HG03108 (cell line): ENCODE data around the gene PTPN4.
"Not testable (repeated sequence)": the region's sequence is repeated elsewhere in the genome, so short reads cannot be mapped to it uniquely, and the experiment has no call there.

Source experiments
- ATAC-seq: cut with Tn5 transposase; IDR thresholded peaks from one replicate; pipeline ENCODE4 v1.9.1; 2021; ENCODE audit warnings: moderate library complexity; ENCODE audit not compliant: unreplicated experiment

PTPN4 gene

GRCh38 chr2:119764832-119765231 lies 5.1 kb downstream of the PTPN4 start:
- ATAC-seq = no peak

DNA sequence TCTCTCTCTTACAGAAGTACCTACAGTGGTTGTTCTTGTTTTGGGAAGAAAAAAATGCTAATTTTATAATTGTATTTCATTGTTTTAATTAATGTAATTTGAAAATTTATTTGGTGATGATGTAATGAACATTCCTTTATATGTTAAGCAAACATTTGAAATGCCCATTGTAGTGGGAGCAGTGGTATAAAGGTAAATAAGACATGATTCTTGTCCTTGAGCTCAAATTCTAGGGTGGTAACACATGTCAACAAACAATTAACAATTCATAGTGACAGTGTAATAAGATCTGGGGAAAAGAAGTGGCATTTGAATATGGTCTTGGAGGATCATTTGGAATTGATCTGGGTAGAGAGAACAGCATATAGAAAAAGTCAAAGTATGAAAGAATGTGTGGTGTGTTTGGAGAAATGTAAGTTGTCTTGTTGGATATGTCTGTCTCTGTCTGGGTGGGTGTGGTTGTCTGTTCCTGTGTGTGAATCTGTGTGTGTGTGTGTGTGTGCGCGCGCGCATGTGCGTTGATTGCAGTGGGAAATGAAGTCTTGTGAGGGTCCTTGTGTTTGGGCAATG lies 5.8 kb downstream of the PTPN4 start:
- no peak for ATAC-seq

DNA sequence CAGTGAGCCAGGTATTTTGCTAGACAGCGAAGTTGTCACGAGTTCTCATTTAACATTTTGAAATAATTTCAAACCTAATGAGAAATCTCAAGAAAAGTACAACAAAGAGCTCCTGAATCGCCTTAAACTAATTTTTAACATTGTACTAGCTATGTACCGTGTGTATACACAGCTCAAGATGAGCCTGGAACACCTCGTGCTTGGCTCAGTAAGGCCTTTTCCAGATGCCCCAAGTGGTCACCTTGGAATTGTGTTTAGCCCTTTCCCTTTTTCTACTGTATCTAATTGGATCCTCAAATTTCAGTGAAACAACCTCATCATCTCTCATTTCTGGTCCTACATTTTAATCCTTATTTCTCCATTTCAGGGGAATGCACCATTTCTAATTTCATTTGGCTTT lies 7.2 kb downstream of the PTPN4 start:
- ATAC-seq = no peak

DNA sequence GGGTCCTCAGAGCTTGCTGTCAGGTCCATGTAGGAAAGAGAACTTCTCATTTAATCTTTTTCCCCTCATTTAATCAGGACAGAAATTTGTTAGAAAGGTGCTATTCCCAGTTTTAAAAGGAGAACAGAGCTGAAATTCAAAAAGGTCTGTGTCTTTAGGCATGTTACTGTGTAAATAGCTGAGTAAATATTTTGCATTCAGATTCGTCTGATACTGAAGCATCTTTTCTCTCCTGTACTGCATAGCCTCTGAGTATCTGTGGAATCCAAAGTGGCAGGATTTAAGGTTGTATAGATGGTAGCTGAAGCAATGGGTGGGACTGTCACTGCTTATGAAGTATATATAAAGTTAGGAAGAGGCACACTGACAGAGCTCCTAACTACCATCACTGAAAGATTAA lies 9.0 kb downstream of the PTPN4 start:
- no peak for ATAC-seq

DNA sequence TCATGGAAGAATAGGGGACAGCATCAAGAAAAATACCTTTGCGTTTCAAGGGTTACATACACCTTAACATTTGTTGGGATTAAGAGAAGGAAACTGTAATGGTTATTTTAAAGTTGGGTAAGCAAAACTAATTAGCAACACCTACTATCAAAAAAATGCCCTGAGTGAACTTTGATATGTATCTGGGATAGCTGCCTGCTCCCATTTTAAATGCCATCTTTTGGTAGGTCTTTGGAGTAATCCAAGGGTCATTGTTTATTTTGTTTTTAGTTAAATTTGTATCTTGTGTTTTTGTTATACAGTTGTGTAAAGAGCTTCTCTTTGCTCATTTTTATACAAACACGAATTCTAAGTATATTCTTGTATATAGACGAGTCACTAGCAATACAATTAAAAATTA lies 9.9 kb downstream of the PTPN4 start:
- ATAC-seq = no peak

DNA sequence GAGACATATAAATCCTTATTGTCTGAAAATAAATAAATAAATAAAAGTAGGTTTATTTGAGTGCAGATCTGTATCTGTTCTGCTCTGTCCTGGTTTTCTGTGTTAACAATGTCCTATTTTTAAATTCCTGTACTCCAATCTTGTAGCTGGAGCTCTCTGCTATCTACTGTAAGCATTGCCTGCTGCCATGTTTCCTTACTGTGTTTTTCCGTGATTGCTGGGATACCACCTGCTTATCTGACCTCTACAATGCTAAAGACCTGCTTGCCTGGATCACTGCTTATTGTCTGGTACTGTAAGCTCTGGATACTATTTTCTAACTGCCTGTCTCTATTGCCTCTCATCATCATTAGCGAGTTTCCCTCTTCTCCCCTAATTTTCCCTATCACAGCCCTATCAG lies 11.6 kb downstream of the PTPN4 start:
- ATAC-seq = no peak

GRCh38 chr2:119772128-119772527 lies 12.4 kb downstream of the PTPN4 start:
- ATAC-seq = no peak

GRCh38 chr2:119772767-119773166 lies 13.0 kb downstream of the PTPN4 start:
- no peak for ATAC-seq

GRCh38 chr2:119774026-119774425 lies 14.3 kb downstream of the PTPN4 start:
- no peak for ATAC-seq

DNA sequence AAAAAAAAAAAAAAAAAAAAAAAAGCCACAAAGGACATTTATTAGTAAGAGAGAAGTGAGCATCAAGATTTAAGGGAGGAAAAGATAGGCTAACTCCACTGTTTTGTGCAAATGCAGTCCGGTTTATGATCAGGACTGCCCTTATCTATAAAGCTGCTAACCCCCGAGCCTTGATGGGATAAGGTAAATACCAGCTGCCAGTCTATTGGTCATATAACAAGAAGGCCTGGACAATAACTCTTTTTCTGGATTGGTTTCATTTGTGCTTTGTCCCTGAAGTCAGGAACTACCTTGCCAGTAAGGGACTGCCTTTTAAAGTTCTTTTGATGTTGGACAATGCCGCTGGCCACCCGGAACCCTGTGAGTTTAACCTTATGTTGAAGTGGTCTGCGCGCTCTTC lies 15.4 kb downstream of the PTPN4 start:
- ATAC-seq = no peak

DNA sequence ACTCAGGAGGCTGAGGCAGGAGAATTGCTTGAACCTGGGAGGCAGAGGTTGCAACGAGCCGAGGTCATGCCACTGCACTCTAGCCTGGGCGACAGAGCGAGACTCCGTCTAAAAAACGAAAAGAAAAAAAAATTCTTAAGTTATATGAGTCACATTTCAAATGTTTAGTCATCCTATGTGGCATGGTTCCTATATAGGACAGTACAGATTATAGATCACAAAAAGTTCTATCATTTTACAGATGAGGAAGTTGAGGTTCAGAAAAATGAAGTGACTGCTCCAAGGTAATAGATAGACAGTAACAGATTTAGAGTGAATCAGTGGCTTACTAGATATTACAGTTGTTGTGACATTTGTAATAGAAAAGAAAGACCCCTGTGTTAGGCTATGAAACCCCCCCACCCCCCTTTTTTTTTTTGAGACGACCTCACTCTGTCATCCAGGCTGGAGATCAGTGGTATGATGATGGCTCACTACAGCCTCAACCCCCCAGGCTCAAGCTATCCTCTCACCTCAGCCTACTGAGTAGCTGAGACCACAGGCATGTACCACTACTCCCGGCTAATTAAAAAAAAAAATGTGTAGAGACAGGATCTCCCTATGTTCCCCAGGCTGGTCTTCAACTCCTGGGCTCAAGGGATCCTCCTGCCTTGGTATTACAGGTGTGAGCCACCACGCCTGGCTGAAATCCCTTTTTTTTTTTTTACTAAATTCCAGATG lies 22.7 kb downstream of the PTPN4 start:
- ATAC-seq = no peak

DNA sequence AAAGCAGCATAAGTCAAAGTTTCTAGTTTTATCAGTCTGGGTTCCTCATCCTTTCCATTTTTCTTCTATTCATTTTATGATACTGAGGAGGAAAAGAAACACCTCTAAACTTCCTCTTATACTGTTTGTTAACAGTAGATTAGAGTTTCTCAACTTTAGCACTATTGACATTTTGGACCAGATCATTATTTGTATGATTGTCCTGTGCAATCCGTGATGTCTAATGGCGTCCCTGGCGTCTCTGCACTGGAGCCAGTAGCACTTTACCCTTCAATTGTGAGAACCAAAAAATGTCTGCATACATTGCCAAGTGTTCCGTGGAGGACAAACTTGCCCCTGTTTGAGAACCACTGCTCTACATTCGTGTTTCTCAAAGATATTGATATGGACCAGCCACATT lies 25.2 kb downstream of the PTPN4 start:
- no peak for ATAC-seq

GRCh38 chr2:119786295-119786694 lies 26.6 kb downstream of the PTPN4 start:
- ATAC-seq = no peak

- no peak for ATAC-seq
Measured at GRCh38 chr2:119788752-119789151, 29.0 kb downstream of the PTPN4 start.

DNA sequence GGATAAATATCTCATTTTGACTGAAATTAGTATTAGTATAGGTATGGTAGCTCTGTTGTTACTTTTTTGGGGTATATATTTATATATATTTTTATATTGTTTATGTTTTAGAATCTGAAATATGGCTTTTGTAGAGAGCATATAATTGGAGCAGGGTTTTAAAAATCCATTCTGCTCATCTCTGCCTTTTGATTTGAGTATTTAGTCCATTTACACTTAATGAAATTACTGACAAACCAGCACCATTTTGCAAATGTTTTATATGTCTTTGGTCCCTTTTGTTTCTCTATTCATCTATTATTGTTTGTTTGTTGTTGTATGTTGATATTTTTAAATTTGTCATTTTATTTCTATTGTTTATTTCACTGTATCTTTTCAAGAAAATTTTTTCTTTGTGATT lies 30.7 kb downstream of the PTPN4 start:
- no peak for ATAC-seq

- ATAC-seq = no peak
Measured at GRCh38 chr2:119792907-119793312, 33.2 kb downstream of the PTPN4 start.

DNA sequence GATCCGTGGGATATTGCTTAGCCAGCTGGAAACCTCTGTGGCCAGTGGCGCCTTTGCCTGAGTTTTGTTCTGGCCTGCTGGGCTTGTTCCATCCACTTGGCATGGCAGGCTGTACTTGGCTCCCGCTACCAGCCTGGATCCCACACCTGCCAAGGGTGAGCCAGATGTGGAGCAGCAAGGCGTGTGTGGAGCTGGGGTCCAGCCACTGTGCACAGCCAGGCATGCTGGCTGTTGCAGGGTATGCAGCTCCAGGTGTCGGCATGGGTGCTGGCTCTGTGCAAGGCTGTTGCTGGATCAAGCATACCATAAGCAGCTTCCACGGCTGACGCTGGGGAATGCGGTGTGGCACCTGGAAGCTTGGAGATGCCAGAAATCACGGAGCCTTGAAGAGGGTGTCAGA lies 34.5 kb downstream of the PTPN4 start:
- no peak for ATAC-seq

- ATAC-seq = no peak
Measured at GRCh38 chr2:119795309-119796303, 35.9 kb downstream of the PTPN4 start.

DNA sequence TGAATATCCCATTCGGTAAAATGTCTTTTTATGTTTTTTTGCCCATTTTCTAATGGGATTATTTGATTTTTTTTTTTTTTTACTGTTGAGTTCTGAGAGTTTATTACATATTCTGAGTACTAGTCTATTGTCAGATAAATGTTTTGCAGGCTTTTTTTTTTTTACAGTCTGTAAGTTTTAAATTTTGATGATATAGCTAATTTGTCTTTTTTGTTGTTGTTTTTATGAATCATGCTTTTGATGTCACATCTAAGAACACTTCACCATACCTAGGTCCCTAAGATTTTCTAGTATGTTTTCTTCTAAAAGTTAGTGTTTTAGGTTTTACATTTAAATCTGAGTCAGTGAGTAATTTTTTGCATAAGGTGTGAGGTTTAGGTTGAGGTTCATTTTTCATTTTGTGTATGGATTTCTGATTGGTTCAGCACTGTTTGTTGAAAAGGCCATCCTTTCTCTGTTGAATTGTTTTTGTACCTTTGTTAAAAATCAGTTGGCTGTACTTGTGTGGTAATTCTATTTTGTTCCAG lies 40.7 kb downstream of the PTPN4 start:
- no peak for ATAC-seq

DNA sequence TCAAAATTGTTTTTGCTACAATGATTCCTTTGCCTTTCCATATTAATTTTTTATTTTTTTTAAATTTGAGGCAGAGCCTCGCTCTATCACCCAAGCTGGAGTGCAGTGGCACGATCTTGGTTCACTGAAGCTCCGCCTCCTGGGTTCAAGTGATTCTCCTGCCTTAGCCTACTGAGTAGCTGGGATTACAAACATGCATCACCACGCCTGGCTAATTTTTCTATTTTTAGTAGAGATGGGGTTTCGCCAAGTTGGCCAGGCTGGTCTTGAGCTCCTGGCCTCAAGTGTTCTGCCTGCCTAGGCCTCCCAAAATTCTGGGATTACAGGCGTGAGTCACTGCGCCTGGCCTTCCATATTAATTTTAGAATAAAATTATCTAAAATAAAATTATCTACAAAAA lies 41.3 kb downstream of the PTPN4 start:
- no peak for ATAC-seq

GRCh38 chr2:119801989-119802388 lies 42.3 kb downstream of the PTPN4 start:
- not testable (repeated sequence) for ATAC-seq

DNA sequence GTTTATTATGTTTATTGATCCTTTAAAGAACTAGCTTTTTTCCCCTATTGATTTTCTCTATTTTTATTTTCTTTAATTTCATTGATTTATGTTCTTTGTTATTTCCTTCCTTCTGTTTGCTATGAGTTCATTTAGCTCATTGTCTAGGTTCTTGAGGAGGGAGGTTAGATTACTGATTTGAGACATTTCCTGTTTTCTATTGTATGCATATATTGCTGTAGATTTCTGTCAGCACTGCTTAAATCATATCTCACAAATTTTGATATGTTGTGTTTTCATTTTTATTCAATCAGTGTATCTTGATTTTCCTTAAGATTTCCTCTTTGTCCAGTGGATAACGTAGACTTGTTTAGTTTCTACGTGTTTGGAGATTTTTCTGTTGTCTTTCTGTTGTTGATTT lies 43.4 kb downstream of the PTPN4 start:
- ATAC-seq = no peak
